ENCODE measurements around the gene GJB1. TPM values are rescaled to one million over a fixed set of nuclear protein-coding genes. Genes with fewer than 3 reads are reported as not detected.
"Not testable (repeated sequence)": the region's sequence is repeated elsewhere in the genome, so short reads cannot be mapped to it uniquely, and the experiment has no call there.

The GJB1 gene
- polyA plus RNA-seq, 1 donor (not counting 4 experiments of a cell fraction or from before 2014, with no cell fraction given) = not detected

DNA sequence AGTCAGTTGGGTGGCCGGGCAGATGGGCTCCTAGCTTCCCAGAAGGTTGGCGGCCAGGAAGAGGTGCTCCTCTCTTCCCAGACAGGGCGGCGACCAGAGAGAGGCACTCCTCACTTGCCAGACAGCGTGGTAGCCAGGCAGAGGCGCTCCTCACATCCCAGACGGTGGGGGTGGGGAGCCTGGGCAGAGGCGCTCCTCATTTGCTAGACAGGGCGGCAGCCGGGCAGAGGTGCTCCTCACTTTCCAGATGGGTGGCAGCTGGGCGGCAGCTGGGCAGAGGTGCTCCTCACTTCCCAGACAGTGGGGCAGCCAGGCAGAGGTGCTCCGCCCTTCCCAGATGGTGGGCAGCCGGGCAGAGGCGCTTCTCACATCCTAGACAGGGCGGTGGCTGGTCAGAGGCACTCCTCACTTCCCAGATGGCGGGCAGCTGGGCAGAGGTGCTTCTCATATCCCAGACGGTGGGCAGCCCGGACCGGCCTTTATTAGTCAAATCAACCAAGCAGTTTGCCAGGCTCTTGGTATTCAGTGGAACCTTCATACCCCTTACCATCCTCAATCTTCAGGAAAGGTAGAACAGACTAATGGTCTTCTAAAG is 46.9 kb downstream of the GJB1 start:
- no peak for TF ChIP-seq EZH2 (IDR thresholded peaks at IDR 0.05; ENCODE audit: low read length)
- no peak for TF ChIP-seq CTCF (optimal IDR thresholded peaks at IDR 0.05 in 1 of 3, IDR thresholded peaks at IDR 0.05 in 1 of 3, conservative IDR thresholded peaks at IDR 0.05 in 1 of 3; ENCODE audit: extremely low read depth in 1 of 3, insufficient read depth in 2 of 3, low read length in 3 of 3)
- H3K27ac ChIP-seq (ENCODE audit: control insufficient read depth, insufficient read depth, low read length) = no peak overlapping the region
- dilution Hi-C loops (cut with MboI; ENCODE audit: extremely low pct_ligation_motif_present, low sequenced_read_pairs) = no loop called here
- no peaks in the 10 kb centered on the region for H3K27me3 ChIP-seq (ENCODE audit: control insufficient read depth, extremely low read depth, insufficient read depth, low read length)
- H3K4me2 ChIP-seq (ENCODE audit: control insufficient read depth, extremely low read depth, insufficient read depth, low read depth, low read length) = no peak overlapping the region
- H3K9ac ChIP-seq (ENCODE audit: control insufficient read depth, extremely low read depth, insufficient read depth, low read length) = no peak overlapping the region
- H4K20me1 ChIP-seq (ENCODE audit: control insufficient read depth, extremely low read depth, insufficient read depth, low read length) = no peaks in the 10 kb centered on the region
- H3K36me3 ChIP-seq (ENCODE audit: control insufficient read depth in 2 of 2, extremely low read depth in 1 of 2, insufficient read depth in 2 of 2, low read length in 2 of 2) = no peaks in the 10 kb centered on the region
- H3K4me1 ChIP-seq (ENCODE audit: control insufficient read depth, extremely low read depth, insufficient read depth, low read length) = no peaks in the 10 kb centered on the region
- H3K79me2 ChIP-seq (ENCODE audit: control insufficient read depth, insufficient read depth, low read length) = no peaks in the 10 kb centered on the region
- H3K9me1 ChIP-seq (ENCODE audit: control insufficient read depth, extremely low read depth, insufficient read depth, low read length) = no peaks in the 10 kb centered on the region
- H2AFZ ChIP-seq (ENCODE audit: control insufficient read depth, low read length) = no peak overlapping the region
- FAIRE-seq = no peak
- H3K4me3 ChIP-seq (ENCODE audit: control insufficient read depth in 2 of 3, extremely low read depth in 1 of 3, insufficient read depth in 2 of 3, low read depth in 1 of 3, low read length in 3 of 3) = no peak overlapping the region
- no peaks in the 10 kb centered on the region for H3K9me3 ChIP-seq (ENCODE audit: control insufficient read depth, low read depth, low read length)
- no peak for DNase-seq (ENCODE audit: low read depth, low spot score)

GRCh38 chrX:71272313-71272712 is 49.3 kb downstream of the GJB1 start:
- DNase-seq (ENCODE audit: low read depth, low spot score); H3K79me2 ChIP-seq (ENCODE audit: control insufficient read depth, insufficient read depth, low read length); H3K4me3 ChIP-seq (ENCODE audit: control insufficient read depth in 2 of 3, extremely low read depth in 1 of 3, insufficient read depth in 2 of 3, low read depth in 1 of 3, low read length in 3 of 3); H3K9me1 ChIP-seq (ENCODE audit: control insufficient read depth, extremely low read depth, insufficient read depth, low read length); H3K36me3 ChIP-seq (ENCODE audit: control insufficient read depth in 2 of 2, extremely low read depth in 1 of 2, insufficient read depth in 2 of 2, low read length in 2 of 2); H3K9me3 ChIP-seq (ENCODE audit: control insufficient read depth, low read depth, low read length); H2AFZ ChIP-seq (ENCODE audit: control insufficient read depth, low read length); H3K27ac ChIP-seq (ENCODE audit: control insufficient read depth, insufficient read depth, low read length); H3K4me2 ChIP-seq (ENCODE audit: control insufficient read depth, extremely low read depth, insufficient read depth, low read depth, low read length); FAIRE-seq; H4K20me1 ChIP-seq (ENCODE audit: control insufficient read depth, extremely low read depth, insufficient read depth, low read length); H3K9ac ChIP-seq (ENCODE audit: control insufficient read depth, extremely low read depth, insufficient read depth, low read length); H3K27me3 ChIP-seq (ENCODE audit: control insufficient read depth, extremely low read depth, insufficient read depth, low read length); H3K4me1 ChIP-seq (ENCODE audit: control insufficient read depth, extremely low read depth, insufficient read depth, low read length); dilution Hi-C loops (cut with MboI; ENCODE audit: extremely low pct_ligation_motif_present, low sequenced_read_pairs): not testable (repeated sequence)

Other genes starting within 250 kb of the GJB1 start
- 78.8 to 94.0 TPM (median 83.7 TPM) in 3 replicates for gene SNX12, start 154.9 kb upstream of the GJB1 start, polyA plus RNA-seq
- gene FOXO4, start 127.4 kb upstream of the GJB1 start, polyA plus RNA-seq = 1.5 to 3.2 TPM (median 1.6 TPM) in 3 replicates
- gene CXorf65, start 116.5 kb upstream of the GJB1 start, polyA plus RNA-seq = not detected in 3 replicates
- 0.12 to 0.42 TPM (median 0.26 TPM) in 3 replicates for gene IL2RG, start 111.6 kb upstream of the GJB1 start, polyA plus RNA-seq
- gene MED12, start 104.6 kb upstream of the GJB1 start, polyA plus RNA-seq = 4.2 to 7.1 TPM (median 4.5 TPM) in 3 replicates
- gene NLGN3, start 78.4 kb upstream of the GJB1 start, polyA plus RNA-seq = 0.05 to 0.08 TPM (median 0.07 TPM) in 3 replicates
- gene ZMYM3, start 30.9 kb downstream of the GJB1 start, polyA plus RNA-seq = 7.3 to 11.6 TPM (median 7.7 TPM) in 3 replicates
- gene NONO, start 60.4 kb downstream of the GJB1 start, polyA plus RNA-seq = 229 to 352 TPM (median 245 TPM) in 3 replicates
- gene ITGB1BP2, start 78.5 kb downstream of the GJB1 start, polyA plus RNA-seq = 0.42 to 1.0 TPM (median 0.44 TPM) in 3 replicates
- gene TAF1, start 143.1 kb downstream of the GJB1 start, polyA plus RNA-seq = 12.1 to 14.6 TPM (median 13.3 TPM) in 3 replicates